SK-N-SH treated with all-trans-retinoic acid at 6 μM for 48 hours (cell line): ENCODE measurements around the gene NFKBIZ.

Source experiments
- ATAC-seq: fragments of 200-7000 bp; cut with Tn5 transposase; 3 replicates; pipeline ENCODE4 v1.9.1; 2020; ENCODE audit warnings: mild to moderate bottlenecking, moderate library complexity
- BACH2 ChIP-seq: fragments of 250-450 bp; sonication (Bioruptor Pico); IDR thresholded peaks from 2 replicates; pipeline ENCODE4 v1.9.0; 2021; ENCODE audit warnings: mild to moderate bottlenecking, borderline replicate concordance
- CSDC2 ChIP-seq: fragments of 250-450 bp; sonication (Bioruptor Pico); IDR thresholded peaks from 2 replicates; pipeline ENCODE4 v1.5.0; 2020; ENCODE audit warnings: mild to moderate bottlenecking, moderate library complexity
- ESRRG ChIP-seq: fragments of 250-450 bp; sonication (Bioruptor Pico); IDR thresholded peaks from 2 replicates; pipeline ENCODE4 v1.6.1; 2021; ENCODE audit warnings: mild to moderate bottlenecking
- GLIS3 ChIP-seq: fragments of 250-450 bp; sonication (Bioruptor Pico); IDR thresholded peaks from 2 replicates; pipeline ENCODE4 v1.5.0; 2020; ENCODE audit warnings: mild to moderate bottlenecking, moderate library complexity
- OSR1 ChIP-seq: fragments of 250-450 bp; sonication (Bioruptor Pico); IDR thresholded peaks from 2 replicates; pipeline ENCODE4 v1.8.0; 2022; ENCODE audit warnings: moderate library complexity, mild to moderate bottlenecking, inconsistent platforms
- PATZ1 ChIP-seq: fragments of 250-450 bp; sonication (Bioruptor Pico); IDR thresholded peaks from 2 replicates; pipeline ENCODE4 v1.8.0; 2020; ENCODE audit warnings: mild to moderate bottlenecking, moderate library complexity, borderline replicate concordance
- POU6F1 ChIP-seq: fragments of 250-450 bp; sonication (Bioruptor Pico); IDR thresholded peaks from 2 replicates; pipeline ENCODE4 v1.8.0; 2021; ENCODE audit warnings: low read depth, mild to moderate bottlenecking, moderate library complexity, borderline replicate concordance
- PPARA ChIP-seq: fragments of 250-450 bp; sonication (Bioruptor Pico); IDR thresholded peaks from 2 replicates; pipeline ENCODE4 v1.5.0; 2020; ENCODE audit warnings: mild to moderate bottlenecking, borderline replicate concordance
- RARB ChIP-seq: fragments of 250-450 bp; sonication (Bioruptor Pico); IDR thresholded peaks from 2 replicates; pipeline ENCODE4 v1.8.0; 2021; ENCODE audit warnings: mild to moderate bottlenecking, moderate library complexity
- SNAI2 ChIP-seq: fragments of 250-450 bp; sonication (Bioruptor Pico); IDR thresholded peaks from 2 replicates; pipeline ENCODE4 v1.5.0; 2020; ENCODE audit warnings: mild to moderate bottlenecking, moderate library complexity
- TOX ChIP-seq: fragments of 250-450 bp; sonication (Bioruptor Pico); IDR thresholded peaks from 2 replicates; pipeline ENCODE4 v1.8.0; 2021; ENCODE audit warnings: mild to moderate bottlenecking, moderate library complexity, borderline replicate concordance
- ZC3H10 ChIP-seq: fragments of 250-450 bp; sonication (Bioruptor Pico); IDR thresholded peaks from 2 replicates; pipeline ENCODE4 v1.5.1; 2021; ENCODE audit warnings: mild to moderate bottlenecking, moderate library complexity
- ZFP3 ChIP-seq: fragments of 250-450 bp; sonication (Bioruptor Pico); IDR thresholded peaks from 2 replicates; pipeline ENCODE4 v1.5.0; 2020; ENCODE audit warnings: mild to moderate bottlenecking, moderate library complexity
- ZFP30 ChIP-seq: fragments of 450-650 bp; formaldehyde crosslinking; IDR thresholded peaks from 2 replicates; pipeline ENCODE4 v1.5.0; 2022; ENCODE audit warnings: mild to moderate bottlenecking, moderate library complexity
- ZNF70 ChIP-seq: fragments of 450-650 bp; formaldehyde crosslinking; IDR thresholded peaks from 2 replicates; pipeline ENCODE4 v1.5.0; 2020; ENCODE audit warnings: mild to moderate bottlenecking, moderate library complexity
- ZNF8 ChIP-seq: fragments of 450-650 bp; formaldehyde crosslinking; IDR thresholded peaks from 2 replicates; pipeline ENCODE4 v1.5.0; 2020; ENCODE audit warnings: mild to moderate bottlenecking, moderate library complexity
- TF ChIP-seq, protein P1 (sequence below): fragments of 250-450 bp; sonication (Bioruptor Pico); IDR thresholded peaks from 2 replicates; pipeline ENCODE4 v1.5.1; 2021; ENCODE audit warnings: mild to moderate bottlenecking, moderate library complexity
- TF ChIP-seq, protein P2 (sequence below): fragments of 250-450 bp; sonication (Bioruptor Pico); IDR thresholded peaks from 2 replicates; pipeline ENCODE4 v1.5.0; 2020; ENCODE audit warnings: mild to moderate bottlenecking, moderate library complexity

Gene NFKBIZ

DNA sequence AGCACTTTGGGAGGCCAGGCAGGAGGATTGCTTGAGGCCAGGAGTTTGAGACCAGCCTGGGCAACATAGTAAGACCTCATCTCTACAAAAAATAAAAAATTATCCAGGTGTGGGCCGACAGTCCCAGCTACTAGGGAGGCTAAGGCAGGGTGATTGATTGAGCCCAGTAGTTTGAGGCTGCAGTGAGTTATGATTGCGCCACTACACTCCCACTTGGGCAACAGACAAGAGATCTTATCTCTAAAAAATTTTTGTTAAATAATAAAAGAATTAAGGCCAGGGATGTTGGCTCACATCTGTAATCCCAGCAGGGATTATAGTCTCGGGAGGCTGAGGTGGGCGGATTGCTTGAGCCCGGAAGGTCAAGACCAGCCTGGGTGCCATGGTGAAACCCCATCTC is 25.8 kb upstream of the NFKBIZ start (continued):
- TF ChIP-seq, protein P1, sequence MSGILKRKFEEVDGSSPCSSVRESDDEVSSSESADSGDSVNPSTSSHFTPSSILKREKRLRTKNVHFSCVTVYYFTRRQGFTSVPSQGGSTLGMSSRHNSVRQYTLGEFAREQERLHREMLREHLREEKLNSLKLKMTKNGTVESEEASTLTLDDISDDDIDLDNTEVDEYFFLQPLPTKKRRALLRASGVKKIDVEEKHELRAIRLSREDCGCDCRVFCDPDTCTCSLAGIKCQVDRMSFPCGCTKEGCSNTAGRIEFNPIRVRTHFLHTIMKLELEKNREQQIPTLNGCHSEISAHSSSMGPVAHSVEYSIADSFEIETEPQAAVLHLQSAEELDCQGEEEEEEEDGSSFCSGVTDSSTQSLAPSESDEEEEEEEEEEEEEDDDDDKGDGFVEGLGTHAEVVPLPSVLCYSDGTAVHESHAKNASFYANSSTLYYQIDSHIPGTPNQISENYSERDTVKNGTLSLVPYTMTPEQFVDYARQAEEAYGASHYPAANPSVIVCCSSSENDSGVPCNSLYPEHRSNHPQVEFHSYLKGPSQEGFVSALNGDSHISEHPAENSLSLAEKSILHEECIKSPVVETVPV (CRISPR knock-in tag), result no peak
- TF ChIP-seq CSDC2 (no peak), PPARA (CRISPR knock-in tag) (no peak), ZNF8 (CRISPR knock-in tag) (no peak), RARB (CRISPR knock-in tag) (no peak)
- TF ChIP-seq, protein P2, sequence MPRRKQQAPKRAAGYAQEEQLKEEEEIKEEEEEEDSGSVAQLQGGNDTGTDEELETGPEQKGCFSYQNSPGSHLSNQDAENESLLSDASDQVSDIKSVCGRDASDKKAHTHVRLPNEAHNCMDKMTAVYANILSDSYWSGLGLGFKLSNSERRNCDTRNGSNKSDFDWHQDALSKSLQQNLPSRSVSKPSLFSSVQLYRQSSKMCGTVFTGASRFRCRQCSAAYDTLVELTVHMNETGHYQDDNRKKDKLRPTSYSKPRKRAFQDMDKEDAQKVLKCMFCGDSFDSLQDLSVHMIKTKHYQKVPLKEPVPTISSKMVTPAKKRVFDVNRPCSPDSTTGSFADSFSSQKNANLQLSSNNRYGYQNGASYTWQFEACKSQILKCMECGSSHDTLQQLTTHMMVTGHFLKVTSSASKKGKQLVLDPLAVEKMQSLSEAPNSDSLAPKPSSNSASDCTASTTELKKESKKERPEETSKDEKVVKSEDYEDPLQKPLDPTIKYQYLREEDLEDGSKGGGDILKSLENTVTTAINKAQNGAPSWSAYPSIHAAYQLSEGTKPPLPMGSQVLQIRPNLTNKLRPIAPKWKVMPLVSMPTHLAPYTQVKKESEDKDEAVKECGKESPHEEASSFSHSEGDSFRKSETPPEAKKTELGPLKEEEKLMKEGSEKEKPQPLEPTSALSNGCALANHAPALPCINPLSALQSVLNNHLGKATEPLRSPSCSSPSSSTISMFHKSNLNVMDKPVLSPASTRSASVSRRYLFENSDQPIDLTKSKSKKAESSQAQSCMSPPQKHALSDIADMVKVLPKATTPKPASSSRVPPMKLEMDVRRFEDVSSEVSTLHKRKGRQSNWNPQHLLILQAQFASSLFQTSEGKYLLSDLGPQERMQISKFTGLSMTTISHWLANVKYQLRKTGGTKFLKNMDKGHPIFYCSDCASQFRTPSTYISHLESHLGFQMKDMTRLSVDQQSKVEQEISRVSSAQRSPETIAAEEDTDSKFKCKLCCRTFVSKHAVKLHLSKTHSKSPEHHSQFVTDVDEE (CRISPR knock-in tag), result no peak

DNA sequence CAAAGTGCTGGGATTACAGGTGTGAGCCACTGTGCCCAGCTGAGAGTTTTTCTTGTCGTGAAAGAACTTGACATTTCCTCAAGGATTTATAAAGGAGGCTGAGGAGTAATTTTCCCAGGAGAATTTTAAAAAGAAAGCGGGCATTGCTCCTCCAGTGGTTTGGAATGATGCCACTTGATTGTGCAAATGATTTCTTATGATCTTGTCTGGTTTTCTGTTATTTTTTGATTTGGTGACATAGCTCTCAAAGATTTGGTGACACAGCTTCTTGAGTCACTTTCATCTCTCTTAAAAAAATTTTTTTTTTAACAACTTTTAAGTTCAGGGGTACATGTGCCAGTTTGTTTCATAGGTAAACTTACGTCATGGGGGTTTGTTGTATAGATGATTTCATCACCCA is 24.6 kb upstream of the NFKBIZ start:
- TF ChIP-seq RARB (CRISPR knock-in tag), result no peak
- no peak for ATAC-seq

DNA sequence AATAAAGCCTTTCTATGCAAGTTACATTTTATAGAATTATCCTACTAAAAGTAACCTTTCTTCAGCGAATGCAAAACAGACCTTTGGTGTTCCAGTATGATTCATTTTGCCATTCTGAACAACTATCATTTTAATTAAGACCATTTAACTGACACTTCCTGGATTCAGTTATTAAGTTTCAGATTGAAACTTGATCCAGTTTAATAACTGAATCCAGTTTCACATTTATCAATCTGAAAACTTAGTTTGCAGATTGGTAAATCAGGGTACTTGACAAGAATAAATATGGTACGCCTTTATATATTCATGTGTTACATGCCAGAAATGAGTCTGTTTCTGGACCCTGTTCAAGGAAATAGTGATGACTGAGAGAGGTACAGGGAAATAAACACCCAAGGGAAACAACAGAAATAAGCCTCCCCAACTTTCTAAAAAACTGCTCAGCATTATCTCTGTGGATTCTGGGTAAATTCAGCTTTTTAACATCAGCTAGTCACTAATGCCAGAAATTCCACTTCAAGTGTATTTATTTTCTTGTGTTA is 23.3 kb upstream of the NFKBIZ start:
- peak; percentile 78 for TF ChIP-seq ZC3H10
- TF ChIP-seq POU6F1 (CRISPR knock-in tag), result no peak; the same call in 1 of the 2 replicates
- peak; percentile 54; the same call in 1 of the 2 replicates for TF ChIP-seq TOX (CRISPR knock-in tag)
- TF ChIP-seq PATZ1 (CRISPR knock-in tag), result no peak; the same call in 1 of the 2 replicates
- no peak for TF ChIP-seq PPARA (CRISPR knock-in tag)
- no peak for TF ChIP-seq ZFP30
- TF ChIP-seq CSDC2, result no peak
- no peak for TF ChIP-seq ZNF70
- no peak for TF ChIP-seq ESRRG
- no peak for TF ChIP-seq OSR1 (CRISPR knock-in tag)
- no peak for TF ChIP-seq BACH2 (CRISPR knock-in tag)
- TF ChIP-seq ZFP3, result no peak
- TF ChIP-seq SNAI2 (CRISPR knock-in tag), result no peak
- TF ChIP-seq GLIS3 (CRISPR knock-in tag), result no peak
- TF ChIP-seq, protein P1 (CRISPR knock-in tag), result no peak
- ATAC-seq, result 0 out of 3 replicates have a peak, but pooled peaks have one; percentile 6
